ENCODE measurements around the gene ELMOD3.

DNA sequence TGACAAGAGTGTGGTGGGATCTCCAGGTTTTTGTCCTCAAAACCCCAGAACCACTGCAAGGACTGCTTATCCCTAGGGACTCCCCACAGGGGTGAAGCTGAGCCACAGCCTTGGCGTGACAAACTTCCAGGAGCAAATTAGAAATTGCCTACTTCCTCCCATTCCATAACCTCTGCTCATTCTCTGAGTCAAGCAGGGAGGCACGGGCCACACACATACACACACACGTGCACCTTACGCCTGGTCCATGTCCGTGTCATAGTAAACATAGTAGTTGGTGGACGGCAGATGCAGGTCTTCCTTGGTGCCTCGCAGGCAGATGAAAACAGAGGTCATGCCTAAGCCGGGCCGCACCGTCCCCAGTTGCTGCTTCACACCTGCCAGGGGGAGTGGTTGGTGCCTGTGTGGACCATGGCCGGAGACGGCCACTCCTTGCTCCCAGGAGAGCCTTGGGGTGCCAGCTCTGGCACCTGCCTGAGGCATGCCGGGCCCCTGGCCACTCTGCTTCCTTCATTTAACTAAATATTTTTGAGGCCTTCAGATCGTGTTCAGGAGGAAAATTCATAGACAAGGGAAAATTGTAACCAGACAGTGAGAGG lies 10.1 kb upstream of the ELMOD3 start:
- TF ChIP-seq KLF7 (tag by site-specific recombination; IDR thresholded peaks at IDR 0.05; ENCODE audit: borderline replicate concordance) (no peak), ZNF626 (tag by site-specific recombination; IDR thresholded peaks at IDR 0.05) (no peak), ZNF350 (tag by site-specific recombination; IDR thresholded peaks at IDR 0.05) (no peak), ZNF600 (tag by site-specific recombination; IDR thresholded peaks at IDR 0.05) (no peak)
- TF ChIP-seq, protein P1, sequence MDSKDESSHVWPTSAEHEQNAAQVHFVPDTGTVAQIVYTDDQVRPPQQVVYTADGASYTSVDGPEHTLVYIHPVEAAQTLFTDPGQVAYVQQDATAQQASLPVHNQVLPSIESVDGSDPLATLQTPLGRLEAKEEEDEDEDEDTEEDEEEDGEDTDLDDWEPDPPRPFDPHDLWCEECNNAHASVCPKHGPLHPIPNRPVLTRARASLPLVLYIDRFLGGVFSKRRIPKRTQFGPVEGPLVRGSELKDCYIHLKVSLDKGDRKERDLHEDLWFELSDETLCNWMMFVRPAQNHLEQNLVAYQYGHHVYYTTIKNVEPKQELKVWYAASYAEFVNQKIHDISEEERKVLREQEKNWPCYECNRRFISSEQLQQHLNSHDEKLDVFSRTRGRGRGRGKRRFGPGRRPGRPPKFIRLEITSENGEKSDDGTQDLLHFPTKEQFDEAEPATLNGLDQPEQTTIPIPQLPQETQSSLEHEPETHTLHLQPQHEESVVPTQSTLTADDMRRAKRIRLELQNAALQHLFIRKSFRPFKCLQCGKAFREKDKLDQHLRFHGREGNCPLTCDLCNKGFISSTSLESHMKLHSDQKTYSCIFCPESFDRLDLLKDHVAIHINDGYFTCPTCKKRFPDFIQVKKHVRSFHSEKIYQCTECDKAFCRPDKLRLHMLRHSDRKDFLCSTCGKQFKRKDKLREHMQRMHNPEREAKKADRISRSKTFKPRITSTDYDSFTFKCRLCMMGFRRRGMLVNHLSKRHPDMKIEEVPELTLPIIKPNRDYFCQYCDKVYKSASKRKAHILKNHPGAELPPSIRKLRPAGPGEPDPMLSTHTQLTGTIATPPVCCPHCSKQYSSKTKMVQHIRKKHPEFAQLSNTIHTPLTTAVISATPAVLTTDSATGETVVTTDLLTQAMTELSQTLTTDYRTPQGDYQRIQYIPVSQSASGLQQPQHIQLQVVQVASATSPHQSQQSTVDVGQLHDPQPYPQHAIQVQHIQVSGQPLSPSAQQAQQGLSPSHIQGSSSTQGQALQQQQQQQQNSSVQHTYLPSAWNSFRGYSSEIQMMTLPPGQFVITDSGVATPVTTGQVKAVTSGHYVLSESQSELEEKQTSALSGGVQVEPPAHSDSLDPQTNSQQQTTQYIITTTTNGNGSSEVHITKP (tag by site-specific recombination; IDR thresholded peaks at IDR 0.05): no peak

Measured in HEK293 (cell line).